DND-41 (cell line): ENCODE data around the gene MICOS13.

Experiments
- CTCF ChIP-seq: IDR thresholded peaks from 2 replicates; pipeline ENCODE4 v1.5.1; 2012; ENCODE audit warnings: borderline replicate concordance, low read length, moderate library complexity, mild to moderate bottlenecking; ENCODE audit not compliant: poor library complexity, severe bottlenecking; ENCODE audit errors: extremely low read depth
- EZH2 ChIP-seq: IDR thresholded peaks from 3 replicates; pipeline ENCODE4 v1.6.1; 2012; ENCODE audit warnings: borderline replicate concordance, low read depth, mild to moderate bottlenecking, moderate library complexity, low read length, inconsistent platforms; ENCODE audit not compliant: severe bottlenecking

DNA sequence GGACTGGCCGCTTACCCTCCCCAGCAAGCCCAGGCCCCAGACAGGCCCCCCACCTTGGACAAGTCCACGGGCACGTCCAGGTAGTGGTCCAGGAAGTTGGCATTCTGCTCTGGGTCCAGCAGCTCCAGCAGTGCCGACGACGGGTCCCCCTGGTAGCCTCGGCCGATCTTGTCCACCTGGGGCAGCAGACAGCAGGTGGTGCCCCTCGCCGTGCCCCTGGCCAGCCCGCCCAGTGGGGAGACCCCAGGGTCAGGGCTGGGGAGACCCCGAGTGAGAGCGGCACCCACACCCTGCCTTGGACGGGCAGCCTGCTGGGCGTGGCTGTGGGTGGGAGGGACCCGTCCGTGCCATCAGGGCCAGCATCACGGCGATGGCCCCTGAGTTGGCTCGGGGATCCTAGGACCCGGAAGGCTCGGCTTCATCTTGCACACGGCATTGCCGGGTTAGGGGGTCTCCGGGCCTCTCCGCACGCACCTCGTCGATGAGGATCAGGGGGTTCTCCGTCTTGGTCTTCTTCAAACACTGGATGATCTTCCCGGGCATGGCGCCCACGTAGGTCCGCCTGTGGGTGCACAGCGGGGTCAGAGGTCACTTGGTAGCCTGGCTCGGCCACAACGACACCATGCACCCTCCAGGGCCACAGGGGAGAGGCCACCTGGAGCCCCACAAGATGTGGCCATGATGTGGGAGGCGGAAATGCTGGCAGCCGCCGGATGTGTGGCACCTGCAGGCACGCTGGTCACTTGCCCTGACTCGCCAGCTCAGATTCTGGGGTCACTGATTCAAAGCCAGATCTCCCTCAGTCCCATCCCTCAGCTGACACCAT lies 16.1 kb upstream of the MICOS13 start:
- TF ChIP-seq CTCF (no peak), EZH2 (no peak)
